Panc1 (cell line): ENCODE results near the gene VCX2. TPM values are rescaled to one million over a fixed set of nuclear protein-coding genes. Genes with fewer than 3 reads are reported as not detected.
"Not testable (repeated sequence)": the region's sequence is repeated elsewhere in the genome, so short reads cannot be mapped to it uniquely, and the experiment has no call there.

Experiments
- ATAC-seq: fragments of 200-7000 bp; cut with Tn5 transposase; 2 replicates; pipeline ENCODE4 v1.9.1; 2020; ENCODE audit warnings: mild to moderate bottlenecking, moderate library complexity
- Bru-seq: library from RNA; stranded (reverse); fragments of 400-500 nt; gene quantifications from one replicate; lab custom pipeline; 2021; lab: Mats Ljungman, UMichigan
- BruChase-seq, 2 experiments: library from RNA; stranded (reverse); fragments of 400-500 nt; gene quantifications; one replicate each; lab custom pipeline; 2021; lab: Mats Ljungman, UMichigan
- BruUV-seq: library from RNA; stranded (reverse); fragments of 400-500 nt; replicated peaks from 2 replicates; lab custom pipeline; 2021; lab: Mats Ljungman, UMichigan
- CTCF ChIA-PET: fragments of 300-600 bp; sonication (Branson Sonifier 250); formaldehyde crosslinking; loops from one replicate; lab custom pipeline; 2022; ENCODE audit warnings: antibody characterized with exemption; lab: Charles Lee
- POLR2A ChIA-PET: fragments of 300-600 bp; sonication (Branson Sonifier 250); formaldehyde crosslinking; loops from one replicate; lab custom pipeline; 2022; ENCODE audit warnings: antibody characterized with exemption; lab: Charles Lee
- DNase-seq: peaks from one replicate; pipeline ENCODE4 v3.0.0-alpha.2; 2010; ENCODE audit warnings: low read depth, low spot score
- H3K27ac ChIP-seq: 2 replicates; pipeline ENCODE4 v1.5.1; 2011; ENCODE audit warnings: mild to moderate bottlenecking, low read length, inconsistent platforms
- H3K27me3 ChIP-seq: fragments of 200-500 bp; sonication (Bioruptor generic); 2 replicates; pipeline ENCODE4 v1.6.0; 2014; ENCODE audit warnings: low read length, inconsistent platforms; ENCODE audit not compliant: control insufficient read depth, insufficient read depth
- H3K36me3 ChIP-seq: fragments of 200-500 bp; sonication (Bioruptor generic); 2 replicates; pipeline ENCODE4 v1.5.1; 2014; ENCODE audit warnings: inconsistent platforms, mild to moderate bottlenecking, low read length, moderate library complexity; ENCODE audit not compliant: control insufficient read depth, insufficient read depth
- H3K4me1 ChIP-seq: 2 replicates; pipeline ENCODE4 v1.5.1; 2011; ENCODE audit warnings: inconsistent platforms, mild to moderate bottlenecking, low read length, moderate library complexity; ENCODE audit not compliant: control insufficient read depth, insufficient read depth
- H3K4me3 ChIP-seq, 2 experiments: 2 replicates each; pipeline ENCODE4 v1.5.1; 2011 to 2012; ENCODE audit warnings: low read depth in 2 of 2, low read length in 2 of 2, mild to moderate bottlenecking in 2 of 2, inconsistent platforms in 1 of 2, moderate library complexity in 1 of 2
- H3K9me3 ChIP-seq: fragments of 200-500 bp; sonication (Bioruptor generic); 2 replicates; pipeline ENCODE4 v1.5.1; 2014; ENCODE audit warnings: low read depth, mild to moderate bottlenecking, inconsistent platforms, low read length, moderate library complexity; ENCODE audit not compliant: control insufficient read depth, insufficient read depth
- POLR2AphosphoS5 ChIP-seq: IDR thresholded peaks from 2 replicates; pipeline ENCODE4 v1.6.1; 2012; ENCODE audit warnings: mild to moderate bottlenecking, low read depth, low read length, moderate library complexity
- SIN3A ChIP-seq: IDR thresholded peaks from 2 replicates; pipeline ENCODE4 v1.6.1; 2012; ENCODE audit warnings: low read depth, mild to moderate bottlenecking, low read length, moderate library complexity, borderline replicate concordance; ENCODE audit not compliant: insufficient read depth
- TCF7L2 ChIP-seq: IDR thresholded peaks from 2 replicates; pipeline ENCODE4 v1.6.1; 2011; ENCODE audit warnings: mild to moderate bottlenecking, low read depth, low read length, inconsistent platforms
- in situ Hi-C: cut with HindIII; loops from 2 replicates; pipeline ENCODE4 v1.10.0; 2016; ENCODE audit warnings: low sequenced_read_pairs, low pct_unique_long_range_greater_than_20kb
- intact Hi-C: fragments of 100-400 bp; cut with micrococcal nuclease; formaldehyde crosslinking; loops from one replicate; pipeline ENCODE4 v1.10.0; 2022; ENCODE audit not compliant: unreplicated experiment
- long read RNA-seq: library from polyadenylated mRNA; unstranded; transcript quantifications from one replicate; pipeline ENCODE4 v2.0.0, GENCODE V29; 2021; ENCODE audit not compliant: unreplicated experiment
- polyA plus RNA-seq: library from polyadenylated mRNA; unstranded; fragments of >200 nt; gene quantifications from one replicate; pipeline ENCODE4 v1.2.1, GENCODE V29; 2012; ENCODE audit warnings: missing spikeins; ENCODE audit not compliant: insufficient read length
- total RNA-seq: library from RNA; stranded (reverse); gene quantifications from one replicate; pipeline ENCODE4 v1.2.1, GENCODE V29; 2021; ENCODE audit not compliant: unreplicated experiment
- TF ChIP-seq, protein P1 (sequence below), 2 experiments: IDR thresholded peaks; 2 replicates each; pipeline ENCODE4 v1.6.1; 2011 to 2012; ENCODE audit warnings: low read depth in 2 of 2, control low read depth in 1 of 2, low read length in 1 of 2, mild to moderate bottlenecking in 1 of 2, moderate library complexity in 1 of 2; ENCODE audit not compliant: insufficient read depth in 1 of 2
- TF ChIP-seq, protein P2 (sequence below): fragments of 450-650 bp; IDR thresholded peaks from 2 replicates; pipeline ENCODE4 v1.5.1; 2017; ENCODE audit warnings: mild to moderate bottlenecking

The VCX2 gene
- total RNA-seq: not detected
- polyA plus RNA-seq: not detected
- not detected for Bru-seq, nascent RNA
- BruChase-seq, experiment 1, labeled RNA remaining after a 2-hour chase: not detected
- BruChase-seq, experiment 2, labeled RNA remaining after a 6-hour chase: not detected
- long read RNA-seq: 0 reads

DNA sequence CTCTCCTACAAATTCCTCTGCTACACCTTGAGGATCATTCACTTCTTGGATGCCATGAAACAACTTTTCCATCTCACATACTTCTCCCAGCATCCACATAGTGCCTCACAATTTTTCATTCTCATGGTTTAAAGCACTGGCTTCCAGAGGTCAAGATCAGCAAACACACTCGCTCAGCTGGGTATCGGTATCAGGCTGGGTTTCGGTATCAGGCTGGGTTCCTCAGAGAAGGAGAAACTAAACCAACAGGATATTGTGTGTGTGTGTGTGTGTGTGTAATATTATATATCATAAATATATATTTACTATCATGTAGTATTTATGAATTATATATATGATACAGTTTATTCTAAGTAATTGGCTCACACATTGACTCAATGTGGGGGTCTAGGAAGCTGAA lies at the start of gene VCX2:
Gene VCX2 (minus strand): TSS at position 99 of the 400 bp plus-strand sequence. CDS start 624 bp downstream, outside the sequence.
- BruUV-seq, intact Hi-C loops, CTCF ChIA-PET, in situ Hi-C loops, H3K9me3 ChIP-seq, ATAC-seq, POLR2A ChIA-PET, H3K36me3 ChIP-seq, H3K27ac ChIP-seq, H3K4me3 ChIP-seq, H3K4me1 ChIP-seq, H3K27me3 ChIP-seq, DNase-seq: not testable (repeated sequence)

DNA sequence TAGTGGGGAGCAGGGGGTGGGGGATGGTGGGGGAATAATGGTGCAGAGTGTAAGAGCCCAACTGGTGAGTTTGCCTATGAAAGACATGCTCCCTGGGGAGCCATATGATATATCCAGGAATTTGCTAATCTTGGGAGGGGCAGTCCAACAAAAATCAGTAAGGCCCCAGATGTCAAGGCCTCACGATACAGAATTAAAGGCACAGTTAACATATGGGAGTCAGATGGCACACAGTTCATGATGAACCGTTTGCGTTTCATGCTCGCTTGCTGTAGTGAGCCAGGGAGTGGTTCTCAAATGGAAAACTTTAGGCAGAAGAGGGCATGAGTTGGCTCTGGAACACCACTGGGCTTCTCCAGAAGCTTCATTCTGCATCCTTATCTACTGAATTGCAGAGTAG lies 33.9 kb upstream of the VCX2 start:
- CTCF ChIA-PET: no interaction called here
- no peak for DNase-seq
- no peak for TF ChIP-seq POLR2AphosphoS5
- no peak for TF ChIP-seq SIN3A
- TF ChIP-seq, protein P1, sequence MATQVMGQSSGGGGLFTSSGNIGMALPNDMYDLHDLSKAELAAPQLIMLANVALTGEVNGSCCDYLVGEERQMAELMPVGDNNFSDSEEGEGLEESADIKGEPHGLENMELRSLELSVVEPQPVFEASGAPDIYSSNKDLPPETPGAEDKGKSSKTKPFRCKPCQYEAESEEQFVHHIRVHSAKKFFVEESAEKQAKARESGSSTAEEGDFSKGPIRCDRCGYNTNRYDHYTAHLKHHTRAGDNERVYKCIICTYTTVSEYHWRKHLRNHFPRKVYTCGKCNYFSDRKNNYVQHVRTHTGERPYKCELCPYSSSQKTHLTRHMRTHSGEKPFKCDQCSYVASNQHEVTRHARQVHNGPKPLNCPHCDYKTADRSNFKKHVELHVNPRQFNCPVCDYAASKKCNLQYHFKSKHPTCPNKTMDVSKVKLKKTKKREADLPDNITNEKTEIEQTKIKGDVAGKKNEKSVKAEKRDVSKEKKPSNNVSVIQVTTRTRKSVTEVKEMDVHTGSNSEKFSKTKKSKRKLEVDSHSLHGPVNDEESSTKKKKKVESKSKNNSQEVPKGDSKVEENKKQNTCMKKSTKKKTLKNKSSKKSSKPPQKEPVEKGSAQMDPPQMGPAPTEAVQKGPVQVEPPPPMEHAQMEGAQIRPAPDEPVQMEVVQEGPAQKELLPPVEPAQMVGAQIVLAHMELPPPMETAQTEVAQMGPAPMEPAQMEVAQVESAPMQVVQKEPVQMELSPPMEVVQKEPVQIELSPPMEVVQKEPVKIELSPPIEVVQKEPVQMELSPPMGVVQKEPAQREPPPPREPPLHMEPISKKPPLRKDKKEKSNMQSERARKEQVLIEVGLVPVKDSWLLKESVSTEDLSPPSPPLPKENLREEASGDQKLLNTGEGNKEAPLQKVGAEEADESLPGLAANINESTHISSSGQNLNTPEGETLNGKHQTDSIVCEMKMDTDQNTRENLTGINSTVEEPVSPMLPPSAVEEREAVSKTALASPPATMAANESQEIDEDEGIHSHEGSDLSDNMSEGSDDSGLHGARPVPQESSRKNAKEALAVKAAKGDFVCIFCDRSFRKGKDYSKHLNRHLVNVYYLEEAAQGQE (IDR thresholded peaks at IDR 0.05; ENCODE audit: insufficient read depth in 1 of 2, low read depth in 2 of 2, low read length in 1 of 2): no peak
- no peak for TF ChIP-seq TCF7L2
- TF ChIP-seq, protein P2, sequence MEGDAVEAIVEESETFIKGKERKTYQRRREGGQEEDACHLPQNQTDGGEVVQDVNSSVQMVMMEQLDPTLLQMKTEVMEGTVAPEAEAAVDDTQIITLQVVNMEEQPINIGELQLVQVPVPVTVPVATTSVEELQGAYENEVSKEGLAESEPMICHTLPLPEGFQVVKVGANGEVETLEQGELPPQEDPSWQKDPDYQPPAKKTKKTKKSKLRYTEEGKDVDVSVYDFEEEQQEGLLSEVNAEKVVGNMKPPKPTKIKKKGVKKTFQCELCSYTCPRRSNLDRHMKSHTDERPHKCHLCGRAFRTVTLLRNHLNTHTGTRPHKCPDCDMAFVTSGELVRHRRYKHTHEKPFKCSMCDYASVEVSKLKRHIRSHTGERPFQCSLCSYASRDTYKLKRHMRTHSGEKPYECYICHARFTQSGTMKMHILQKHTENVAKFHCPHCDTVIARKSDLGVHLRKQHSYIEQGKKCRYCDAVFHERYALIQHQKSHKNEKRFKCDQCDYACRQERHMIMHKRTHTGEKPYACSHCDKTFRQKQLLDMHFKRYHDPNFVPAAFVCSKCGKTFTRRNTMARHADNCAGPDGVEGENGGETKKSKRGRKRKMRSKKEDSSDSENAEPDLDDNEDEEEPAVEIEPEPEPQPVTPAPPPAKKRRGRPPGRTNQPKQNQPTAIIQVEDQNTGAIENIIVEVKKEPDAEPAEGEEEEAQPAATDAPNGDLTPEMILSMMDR: no peak
- no TSS peak for BruUV-seq
- in situ Hi-C loops: no loop called here
- Histone ChIP-seq H3K27ac (no peak overlapping the region), H3K4me1 (no peaks in the 10 kb centered on the region), H3K4me3 (no peak overlapping the region), H3K9me3 (no peaks in the 10 kb centered on the region), H3K27me3 (no peaks in the 10 kb centered on the region), H3K36me3 (no peaks in the 10 kb centered on the region)
- no peak for ATAC-seq
- intact Hi-C loops: no loop called here
- POLR2A ChIA-PET: no interaction called here

DNA sequence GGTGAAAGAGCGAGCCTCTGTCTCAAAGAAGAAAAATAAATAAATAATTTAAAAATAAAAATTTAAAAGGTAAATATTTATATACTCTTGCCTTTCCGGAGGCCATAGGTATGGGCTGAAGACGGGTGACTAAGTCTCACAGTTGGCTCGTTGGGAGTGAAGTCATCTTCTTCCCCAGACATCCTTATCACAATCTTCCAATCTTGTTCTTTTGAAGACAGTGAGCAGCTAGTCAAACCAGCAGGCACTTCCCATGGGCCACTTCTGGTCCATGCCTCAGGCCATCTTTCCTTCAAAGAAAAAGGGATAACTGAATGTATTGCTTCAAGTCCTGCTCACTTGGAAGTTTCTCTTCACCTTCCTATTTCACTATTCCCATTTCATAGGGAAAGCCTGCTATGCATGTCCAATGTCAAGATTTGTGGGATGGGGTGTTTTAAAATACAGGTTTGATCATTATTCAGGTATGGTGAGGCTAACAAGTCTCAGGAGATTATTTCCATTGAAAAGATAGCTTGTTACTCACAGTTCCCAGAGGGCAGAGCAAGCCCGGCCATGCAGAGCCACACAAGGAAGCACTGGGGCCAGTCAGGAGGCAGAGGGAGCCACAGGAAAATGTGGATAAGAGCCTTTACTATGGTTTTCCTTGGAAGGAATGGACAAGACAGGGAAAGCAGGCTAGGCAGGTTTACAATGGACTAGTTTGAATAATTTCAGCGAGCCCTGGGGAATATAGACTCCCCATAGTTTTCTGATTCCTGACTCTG lies 33.3 kb upstream of the VCX2 start:
- Histone ChIP-seq H3K4me1 (no peaks in the 10 kb centered on the region), H3K4me3 (no peak overlapping the region), H3K27ac (no peak overlapping the region), H3K36me3 (no peaks in the 10 kb centered on the region), H3K9me3 (no peaks in the 10 kb centered on the region), H3K27me3 (no peaks in the 10 kb centered on the region)
- CTCF ChIA-PET: no interaction called here
- BruUV-seq: no TSS peak
- POLR2A ChIA-PET: interaction anchor here (0.6 kb wide), 1 partner anchor 557 kb away, joined by 3 read pairs; no protein-coding TSS in a partner anchor
- no peak for ATAC-seq
- intact Hi-C loops (no loop called here), in situ Hi-C loops (no loop called here)
- TF ChIP-seq POLR2AphosphoS5 (no peak), SIN3A (no peak), TCF7L2 (no peak)
- TF ChIP-seq, protein P2: no peak
- TF ChIP-seq, protein P1 (IDR thresholded peaks at IDR 0.05; ENCODE audit: insufficient read depth in 1 of 2, low read depth in 2 of 2, low read length in 1 of 2): no peak
- DNase-seq: no peak
